ENCODE measurements around the gene DBN1.
"Not testable (repeated sequence)": the region's sequence is repeated elsewhere in the genome, so short reads cannot be mapped to it uniquely, and the experiment has no call there.

Gene DBN1

GRCh38 chr5:177490992-177491391, 17.6 kb upstream of the DBN1 start:
- DNase-seq (ENCODE audit: low read depth) = no peak

GRCh38 chr5:177490311-177490991, 17.0 kb upstream of the DBN1 start:
- no peak for DNase-seq (ENCODE audit: low read depth)

DNA sequence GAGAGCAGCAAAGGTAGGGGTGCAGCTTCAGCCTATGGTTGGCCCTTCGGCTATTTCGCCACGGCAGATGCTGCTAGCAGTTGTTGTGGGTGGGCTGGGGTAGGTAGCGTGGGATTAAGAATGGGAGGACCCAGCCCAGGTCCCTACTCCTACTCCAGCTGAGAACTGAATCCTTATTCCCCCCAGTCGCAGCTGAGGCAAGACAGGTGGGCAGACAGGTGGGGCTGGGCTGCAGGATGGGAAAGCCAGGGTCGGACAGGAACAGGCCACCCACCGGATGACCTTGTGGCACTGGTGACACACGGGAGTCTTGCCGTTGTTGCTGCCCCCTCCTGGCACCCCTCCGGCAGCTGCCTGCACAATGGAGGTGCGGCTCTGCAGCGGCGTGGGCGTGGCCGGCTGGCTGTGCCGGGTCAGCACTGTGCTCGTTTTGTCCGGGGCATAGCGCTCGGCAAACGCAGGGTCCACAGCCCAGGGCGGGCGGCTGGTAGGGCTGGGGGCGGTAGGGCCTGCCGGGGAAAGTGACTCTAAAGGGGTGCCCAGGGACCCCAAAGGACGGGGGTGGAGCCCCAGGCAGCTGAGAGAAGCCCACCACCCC, 15.8 kb upstream of the DBN1 start:
- DNase-seq (ENCODE audit: low read depth) = no peak

DNA sequence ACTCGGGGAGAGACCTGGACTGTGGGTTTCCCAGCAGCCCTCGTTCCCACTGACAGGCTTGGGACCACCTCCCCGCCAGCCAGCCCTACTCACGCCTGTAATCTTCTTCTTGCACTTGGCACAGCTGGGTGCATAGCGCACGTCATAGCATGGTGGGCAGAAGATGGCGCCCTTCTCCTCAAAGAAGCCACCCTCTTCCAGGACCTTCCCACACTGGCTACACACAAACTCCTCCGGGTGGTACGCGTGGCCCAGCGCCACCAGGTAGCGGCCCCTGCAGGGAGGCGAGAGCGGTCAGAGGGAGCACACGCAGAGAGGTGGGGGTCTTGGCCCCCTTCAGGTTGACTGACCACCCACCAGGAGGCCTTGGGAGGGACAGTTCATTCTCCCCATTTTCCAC, 14.5 kb upstream of the DBN1 start:
- DNase-seq (ENCODE audit: low read depth) = no peak

- no peak for DNase-seq (ENCODE audit: low read depth)
These were observed 13.7 kb upstream of the DBN1 start for GRCh38 chr5:177487144-177487543.

GRCh38 chr5:177486256-177486655, 12.8 kb upstream of the DBN1 start:
- no peak for DNase-seq (ENCODE audit: low read depth)

GRCh38 chr5:177485753-177486152, 12.3 kb upstream of the DBN1 start:
- DNase-seq (ENCODE audit: low read depth) = not testable (repeated sequence)

GRCh38 chr5:177484902-177485549, 11.6 kb upstream of the DBN1 start:
- DNase-seq (ENCODE audit: low read depth) = no peak

GRCh38 chr5:177483994-177484901, 10.8 kb upstream of the DBN1 start:
- no peak for DNase-seq (ENCODE audit: low read depth)

DNA sequence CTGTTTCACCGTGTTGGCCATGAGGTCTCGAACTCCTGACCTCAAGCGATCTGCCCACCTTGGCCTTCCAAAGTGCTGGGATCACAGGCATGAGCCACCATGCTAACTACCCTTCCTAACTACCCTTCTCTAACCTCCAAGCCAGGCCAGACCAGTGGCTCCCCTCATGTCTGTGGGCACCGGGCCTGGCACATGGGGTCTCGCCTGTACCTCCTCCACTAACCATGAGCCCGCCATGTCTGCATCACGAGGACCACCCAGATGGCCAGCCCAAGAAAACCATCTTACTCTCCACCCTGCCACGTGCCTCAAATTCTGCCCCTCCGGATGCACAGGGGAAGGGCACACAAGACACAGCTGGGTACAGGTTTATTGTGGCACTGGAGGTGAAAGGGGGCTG, 9.6 kb upstream of the DBN1 start:
- DNase-seq (ENCODE audit: low read depth) = no peak

DNA sequence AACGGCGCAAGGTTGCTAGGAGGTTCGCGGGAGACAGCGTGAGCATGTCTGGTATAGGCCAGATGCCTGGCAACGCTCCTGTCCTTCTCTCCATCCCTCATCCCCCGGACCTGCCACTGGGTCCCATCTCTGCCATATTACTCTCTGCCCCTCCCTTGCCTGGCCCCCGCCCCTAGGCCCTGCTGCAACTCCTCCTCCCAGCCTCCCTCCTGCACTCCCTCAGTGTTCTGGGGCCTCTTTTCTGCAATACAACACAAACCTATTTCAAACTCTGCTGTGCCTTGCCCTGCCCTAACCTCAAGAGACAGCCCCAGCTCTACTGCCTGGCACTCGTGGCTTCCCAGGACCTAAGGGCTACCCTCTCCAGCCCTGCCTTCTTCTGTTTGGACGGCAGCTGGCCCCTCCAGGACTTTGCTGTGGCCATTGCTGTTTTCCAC, 8.9 kb upstream of the DBN1 start:
- DNase-seq (ENCODE audit: low read depth) = no peak

DNA sequence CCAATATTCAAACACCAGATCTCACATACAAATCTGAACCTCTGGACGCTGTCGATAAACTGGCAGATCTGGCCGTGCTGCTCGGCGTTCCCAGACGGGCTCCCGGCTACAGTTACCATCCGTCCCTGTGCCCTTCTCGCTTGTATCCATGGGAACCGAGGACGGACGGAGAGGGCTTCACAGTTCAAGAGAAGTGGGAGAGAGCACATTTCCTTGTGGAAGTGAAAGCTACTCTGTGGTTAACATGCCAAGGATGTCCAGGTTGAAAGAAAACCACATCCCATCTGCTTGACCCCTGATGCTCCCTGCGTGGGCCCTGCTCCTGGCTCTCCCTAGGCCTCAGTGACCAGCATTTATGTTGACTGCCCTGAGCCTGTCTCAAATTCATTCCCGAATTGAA, 6.3 kb upstream of the DBN1 start:
- DNase-seq (ENCODE audit: low read depth) = no peak

GRCh38 chr5:177478711-177479646, 5.5 kb upstream of the DBN1 start:
- DNase-seq (ENCODE audit: low read depth) = no peak

- no peak for DNase-seq (ENCODE audit: low read depth)
These were observed 4.5 kb upstream of the DBN1 start for GRCh38 chr5:177477701-177478477.

DNA sequence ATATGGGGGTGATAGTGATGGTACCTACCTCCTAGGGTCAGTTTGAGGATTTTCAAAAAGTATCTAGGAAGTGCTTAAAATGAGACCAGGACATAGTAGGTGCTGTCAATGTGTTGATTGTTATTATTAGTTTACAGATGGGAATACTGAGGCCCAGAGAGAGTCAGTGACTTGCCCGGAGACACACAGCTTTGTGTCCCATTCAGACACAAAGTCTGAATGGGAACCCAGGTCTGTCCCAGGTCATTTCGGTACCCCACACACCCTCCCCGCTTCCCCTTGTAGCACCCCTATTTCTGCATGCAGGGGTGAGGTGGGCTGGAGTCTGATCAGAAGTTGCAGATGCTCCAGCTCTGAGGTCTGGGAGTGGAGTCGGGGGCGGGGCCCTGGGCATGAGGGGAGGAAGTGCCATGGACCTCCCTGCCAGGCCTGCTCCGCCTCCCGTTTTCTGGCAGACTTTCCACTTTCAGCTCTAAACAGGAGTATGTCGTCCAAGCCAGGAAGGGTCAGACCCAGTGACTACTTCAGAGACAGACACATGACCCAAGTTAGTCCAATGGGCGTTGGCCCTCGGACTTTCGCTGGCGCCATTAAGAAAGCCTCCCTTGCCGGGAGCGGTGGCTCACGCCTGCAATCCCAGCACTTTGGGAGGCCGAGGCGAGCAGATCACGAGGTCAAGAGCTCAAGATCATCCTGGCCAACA, 3.2 kb upstream of the DBN1 start:
- DNase-seq (ENCODE audit: low read depth) = no peak

GRCh38 chr5:177475563-177476427, 2.4 kb upstream of the DBN1 start:
- DNase-seq (ENCODE audit: low read depth) = no peak

DNA sequence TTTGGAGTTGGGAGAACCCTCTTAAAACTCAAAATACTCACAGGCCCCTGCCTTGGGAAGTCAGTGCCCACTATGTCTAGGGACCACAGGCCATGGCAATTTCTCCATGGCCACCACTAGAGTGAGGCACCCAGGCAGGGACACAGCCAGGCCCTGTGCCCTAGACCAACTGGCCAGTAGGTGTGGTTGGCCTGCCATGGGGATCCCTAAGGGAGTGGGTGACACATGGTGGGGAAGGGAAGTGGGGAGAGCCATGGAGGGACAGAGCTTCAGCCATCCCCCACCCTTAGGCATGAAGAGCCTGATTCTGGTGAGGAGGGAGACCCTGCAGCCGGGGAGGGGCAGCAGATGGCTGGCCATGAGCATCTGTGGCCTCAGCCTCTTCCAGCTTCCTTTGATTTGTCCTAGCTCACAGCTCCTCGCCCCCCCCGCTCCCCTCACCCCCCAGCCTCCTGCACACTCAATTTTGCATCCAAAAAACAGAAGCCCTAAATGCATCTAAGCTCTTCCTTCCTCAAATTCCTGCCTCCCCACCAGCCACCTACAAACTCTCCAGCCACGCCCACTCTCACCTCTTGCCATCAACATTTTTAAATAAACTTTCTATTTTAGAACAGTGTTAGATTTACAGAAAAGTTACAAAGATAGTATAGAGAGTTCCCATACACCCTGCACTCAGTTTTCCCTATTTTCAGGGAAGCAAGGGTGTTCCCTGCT, 1.6 kb upstream of the DBN1 start:
- no peak for DNase-seq (ENCODE audit: low read depth)

- no peak for DNase-seq (ENCODE audit: low read depth)
These were observed 605 bp upstream of the DBN1 start for GRCh38 chr5:177474002-177474476.
